Keratinocyte (primary cell): ENCODE data around the gene FN3K. TPM values are rescaled to one million over a fixed set of nuclear protein-coding genes. Genes with fewer than 3 reads are reported as not detected.

Source experiments
- DNase-seq: peaks from one replicate; pipeline ENCODE4 v3.0.0-alpha.2; 2011; ENCODE audit warnings: low read depth, missing footprints, low spot score
- FAIRE-seq: peaks from 2 replicates; lab custom pipeline; 2011; peaks lifted over from hg19 to GRCh38; lab: Jason Lieb, UNC
- H2AFZ ChIP-seq: 2 replicates; pipeline ENCODE4 v1.6.0; 2012; ENCODE audit warnings: low read length, control low read depth, inconsistent platforms; ENCODE audit not compliant: control insufficient read depth
- H3K27ac ChIP-seq: 2 replicates; pipeline ENCODE4 v1.5.1; 2011; ENCODE audit warnings: low read length; ENCODE audit not compliant: control insufficient read depth, insufficient read depth
- H3K27me3 ChIP-seq: 3 replicates; pipeline ENCODE4 v1.6.0; 2011; ENCODE audit warnings: low read length; ENCODE audit not compliant: control insufficient read depth, insufficient read depth; ENCODE audit errors: extremely low read depth
- H3K36me3 ChIP-seq, 2 experiments: 2 replicates in 1 of 2; 3 replicates in 1 of 2; pipeline ENCODE4 v1.5.1; 2011; ENCODE audit warnings: low read length in 2 of 2, mild to moderate bottlenecking in 1 of 2; ENCODE audit not compliant: control insufficient read depth in 2 of 2, insufficient read depth in 2 of 2; ENCODE audit errors: extremely low read depth in 1 of 2
- H3K4me1 ChIP-seq: 3 replicates; pipeline ENCODE4 v1.5.1; 2011; ENCODE audit warnings: low read length; ENCODE audit not compliant: control insufficient read depth, insufficient read depth; ENCODE audit errors: extremely low read depth
- H3K4me2 ChIP-seq: 3 replicates; pipeline ENCODE4 v1.6.0; 2011; ENCODE audit warnings: low read depth, low read length; ENCODE audit not compliant: control insufficient read depth, insufficient read depth; ENCODE audit errors: extremely low read depth
- H3K4me3 ChIP-seq, 3 experiments: fragments of 200-600 bp in 1 of 3; sonication (generic) in 1 of 3; 2 replicates in 2 of 3; 3 replicates in 1 of 3; pipeline ENCODE4 v1.5.1; 2011 to 2016; ENCODE audit warnings: low read length in 3 of 3, mild to moderate bottlenecking in 3 of 3, control low read depth in 2 of 3, inconsistent platforms in 1 of 3, low read depth in 1 of 3, mixed read lengths in 1 of 3, mixed run types in 1 of 3, moderate library complexity in 1 of 3; ENCODE audit not compliant: control insufficient read depth in 2 of 3, insufficient read depth in 2 of 3; ENCODE audit errors: extremely low read depth in 1 of 3
- H3K79me2 ChIP-seq: 2 replicates; pipeline ENCODE4 v1.6.0; 2012; ENCODE audit warnings: low read length; ENCODE audit not compliant: control insufficient read depth, insufficient read depth
- H3K9ac ChIP-seq: 3 replicates; pipeline ENCODE4 v1.6.0; 2011; ENCODE audit warnings: low read length; ENCODE audit not compliant: control insufficient read depth, insufficient read depth; ENCODE audit errors: extremely low read depth
- H3K9me1 ChIP-seq: 3 replicates; pipeline ENCODE4 v1.6.0; 2011; ENCODE audit warnings: low read length; ENCODE audit not compliant: control insufficient read depth, insufficient read depth; ENCODE audit errors: extremely low read depth
- H3K9me3 ChIP-seq: 2 replicates; pipeline ENCODE4 v1.5.1; 2012; ENCODE audit warnings: low read depth, low read length; ENCODE audit not compliant: control insufficient read depth
- H4K20me1 ChIP-seq: 3 replicates; pipeline ENCODE4 v1.6.0; 2011; ENCODE audit warnings: low read length; ENCODE audit not compliant: control insufficient read depth, insufficient read depth; ENCODE audit errors: extremely low read depth
- EZH2 ChIP-seq: IDR thresholded peaks from one replicate; pipeline ENCODE4 v1.6.1; 2012; ENCODE audit warnings: inconsistent platforms, mild to moderate bottlenecking, low read length, moderate library complexity
- dilution Hi-C: fragments of 300-500 bp; cut with MboI; formaldehyde crosslinking; loops from one replicate; pipeline ENCODE4 v1.7.0; 2020; ENCODE audit warnings: low sequenced_read_pairs; ENCODE audit not compliant: extremely low pct_ligation_motif_present
- polyA plus RNA-seq, 5 experiments: library from polyadenylated mRNA; depleted of rRNA in 3 of 5; stranded (reverse) in 3 of 5; stranded (forward) in 1 of 5; unstranded in 1 of 5; fragments of >200 nt; gene quantifications; 1 replicate in 1 of 5; 2 replicates in 3 of 5; 3 replicates in 1 of 5; pipeline versions ENCODE4 v1.2.1 to v1.2.3, GENCODE V29; 2011 to 2012; ENCODE audit warnings: missing spikeins in 2 of 5, low read depth in 1 of 5, low replicate concordance in 1 of 5
- TF ChIP-seq, protein P1 (sequence below), 3 experiments: IDR thresholded peaks in 1 of 3; conservative IDR thresholded peaks in 1 of 3; optimal IDR thresholded peaks in 1 of 3; 2 replicates in 2 of 3; 3 replicates in 1 of 3; pipeline versions ENCODE3 to v1.5.1; 2011; ENCODE audit warnings: low read length in 3 of 3, mild to moderate bottlenecking in 3 of 3, moderate library complexity in 2 of 3, control low read depth in 1 of 3, inconsistent platforms in 1 of 3; ENCODE audit not compliant: insufficient read depth in 2 of 3; ENCODE audit errors: extremely low read depth in 1 of 3

The FN3K gene
- polyA plus RNA-seq, 1 donor (not counting 4 experiments of a cell fraction or from before 2014, with no cell fraction given), result 0.10 TPM

- no peak for DNase-seq
- Histone ChIP-seq H3K4me2 (no peak overlapping the region), H4K20me1 (peaks cover 17% of the 10 kb centered on the region), H3K9ac (no peak overlapping the region), H3K4me3 (no peak overlapping the region), H2AFZ (no peak overlapping the region), H3K4me1 (peaks cover 20% of the 10 kb centered on the region), H3K27me3 (no peaks in the 10 kb centered on the region), H3K27ac (no peak overlapping the region), H3K36me3 (peaks cover 6 to 7% of the 10 kb centered on the region in 2 experiments), H3K9me3 (no peaks in the 10 kb centered on the region), H3K9me1 (peaks cover 3% of the 10 kb centered on the region), H3K79me2 (peaks cover 44% of the 10 kb centered on the region)
- dilution Hi-C loops, result no loop called here
- TF ChIP-seq EZH2, result no peak
- TF ChIP-seq, protein P1, sequence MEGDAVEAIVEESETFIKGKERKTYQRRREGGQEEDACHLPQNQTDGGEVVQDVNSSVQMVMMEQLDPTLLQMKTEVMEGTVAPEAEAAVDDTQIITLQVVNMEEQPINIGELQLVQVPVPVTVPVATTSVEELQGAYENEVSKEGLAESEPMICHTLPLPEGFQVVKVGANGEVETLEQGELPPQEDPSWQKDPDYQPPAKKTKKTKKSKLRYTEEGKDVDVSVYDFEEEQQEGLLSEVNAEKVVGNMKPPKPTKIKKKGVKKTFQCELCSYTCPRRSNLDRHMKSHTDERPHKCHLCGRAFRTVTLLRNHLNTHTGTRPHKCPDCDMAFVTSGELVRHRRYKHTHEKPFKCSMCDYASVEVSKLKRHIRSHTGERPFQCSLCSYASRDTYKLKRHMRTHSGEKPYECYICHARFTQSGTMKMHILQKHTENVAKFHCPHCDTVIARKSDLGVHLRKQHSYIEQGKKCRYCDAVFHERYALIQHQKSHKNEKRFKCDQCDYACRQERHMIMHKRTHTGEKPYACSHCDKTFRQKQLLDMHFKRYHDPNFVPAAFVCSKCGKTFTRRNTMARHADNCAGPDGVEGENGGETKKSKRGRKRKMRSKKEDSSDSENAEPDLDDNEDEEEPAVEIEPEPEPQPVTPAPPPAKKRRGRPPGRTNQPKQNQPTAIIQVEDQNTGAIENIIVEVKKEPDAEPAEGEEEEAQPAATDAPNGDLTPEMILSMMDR (optimal IDR thresholded peaks at IDR 0.05 in 1 of 3, IDR thresholded peaks at IDR 0.05 in 1 of 3, conservative IDR thresholded peaks at IDR 0.05 in 1 of 3; ENCODE audit: extremely low read depth in 1 of 3, insufficient read depth in 2 of 3, low read length in 3 of 3), result no peak
- FAIRE-seq, result no peak
Measured at GRCh38 chr17:82789806-82790205, 54.4 kb downstream of the FN3K start.

DNA sequence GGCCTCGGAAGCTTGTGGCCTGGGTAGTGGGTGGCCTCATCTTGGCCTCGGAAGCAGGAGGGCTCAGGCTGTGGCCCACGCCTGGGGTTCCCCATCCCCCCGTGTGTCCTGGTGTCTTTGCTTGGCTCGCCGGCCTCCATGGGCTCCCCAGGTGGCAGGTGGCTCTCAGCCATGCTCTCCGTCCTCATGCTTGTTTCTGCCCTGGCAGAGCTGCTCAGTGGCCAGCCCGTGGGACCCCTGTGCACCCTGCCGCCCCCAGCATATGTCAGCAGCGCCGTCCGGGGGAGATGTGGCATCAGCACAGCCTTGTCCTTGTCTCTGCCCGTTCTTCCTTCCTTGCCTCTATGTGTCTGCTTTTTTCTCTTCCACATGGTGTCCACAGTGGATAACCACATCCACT, 55.0 kb downstream of the FN3K start:
- no peak overlapping the region for H3K9ac ChIP-seq
- H3K4me2 ChIP-seq, result no peak overlapping the region
- H3K27ac ChIP-seq, result no peak overlapping the region
- peaks cover 47% of the 10 kb centered on the region for H3K79me2 ChIP-seq
- H3K36me3 ChIP-seq, result peaks cover 8 to 12% of the 10 kb centered on the region in 2 experiments
- H3K27me3 ChIP-seq, result no peaks in the 10 kb centered on the region
- dilution Hi-C loops, result no loop called here
- peaks cover 17% of the 10 kb centered on the region for H4K20me1 ChIP-seq
- TF ChIP-seq, protein P1 (optimal IDR thresholded peaks at IDR 0.05 in 1 of 3, IDR thresholded peaks at IDR 0.05 in 1 of 3, conservative IDR thresholded peaks at IDR 0.05 in 1 of 3; ENCODE audit: extremely low read depth in 1 of 3, insufficient read depth in 2 of 3, low read length in 3 of 3), result no peak
- TF ChIP-seq EZH2, result no peak
- peaks cover 20% of the 10 kb centered on the region for H3K4me1 ChIP-seq
- peaks cover 3% of the 10 kb centered on the region for H3K9me1 ChIP-seq
- H3K9me3 ChIP-seq, result no peaks in the 10 kb centered on the region
- no peak overlapping the region for H2AFZ ChIP-seq
- no peak for FAIRE-seq
- no peak for DNase-seq
- no peak overlapping the region for H3K4me3 ChIP-seq
